Measurements from ENCODE around the gene PARVA. TPM values are rescaled to one million over a fixed set of nuclear protein-coding genes. Genes with fewer than 3 reads are reported as not detected.

The PARVA gene
- total and polyA plus RNA-seq, 7 donors: 15.7 to 195 (median 110) TPM

DNA sequence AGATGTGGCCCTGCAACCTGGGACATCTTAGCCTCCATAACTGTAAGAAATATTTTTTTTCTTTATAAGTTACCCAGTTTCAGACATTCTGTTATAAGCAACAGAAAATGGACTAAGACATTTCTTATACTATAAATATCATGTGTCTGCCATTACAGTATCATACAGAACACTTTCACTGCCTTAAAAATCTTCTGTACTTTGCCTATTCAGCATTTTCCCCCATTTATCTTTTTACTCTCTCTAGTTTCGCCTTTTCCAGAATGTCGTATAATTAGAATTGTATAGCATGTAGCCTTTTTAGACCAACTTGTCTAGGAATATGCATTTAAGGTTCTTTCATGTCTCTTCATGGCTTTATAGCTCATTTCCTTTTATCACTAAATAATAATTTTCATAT lies 88.0 kb downstream of the PARVA start:
- TF ChIP-seq, protein P1, sequence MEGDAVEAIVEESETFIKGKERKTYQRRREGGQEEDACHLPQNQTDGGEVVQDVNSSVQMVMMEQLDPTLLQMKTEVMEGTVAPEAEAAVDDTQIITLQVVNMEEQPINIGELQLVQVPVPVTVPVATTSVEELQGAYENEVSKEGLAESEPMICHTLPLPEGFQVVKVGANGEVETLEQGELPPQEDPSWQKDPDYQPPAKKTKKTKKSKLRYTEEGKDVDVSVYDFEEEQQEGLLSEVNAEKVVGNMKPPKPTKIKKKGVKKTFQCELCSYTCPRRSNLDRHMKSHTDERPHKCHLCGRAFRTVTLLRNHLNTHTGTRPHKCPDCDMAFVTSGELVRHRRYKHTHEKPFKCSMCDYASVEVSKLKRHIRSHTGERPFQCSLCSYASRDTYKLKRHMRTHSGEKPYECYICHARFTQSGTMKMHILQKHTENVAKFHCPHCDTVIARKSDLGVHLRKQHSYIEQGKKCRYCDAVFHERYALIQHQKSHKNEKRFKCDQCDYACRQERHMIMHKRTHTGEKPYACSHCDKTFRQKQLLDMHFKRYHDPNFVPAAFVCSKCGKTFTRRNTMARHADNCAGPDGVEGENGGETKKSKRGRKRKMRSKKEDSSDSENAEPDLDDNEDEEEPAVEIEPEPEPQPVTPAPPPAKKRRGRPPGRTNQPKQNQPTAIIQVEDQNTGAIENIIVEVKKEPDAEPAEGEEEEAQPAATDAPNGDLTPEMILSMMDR (IDR thresholded peaks at IDR 0.05): no peak
- TF ChIP-seq POLR2AphosphoS5 (IDR thresholded peaks at IDR 0.05) (no peak), EP300 (IDR thresholded peaks at IDR 0.05) (no peak), POLR2A (IDR thresholded peaks at IDR 0.05) (no peak)
- Histone ChIP-seq H3K4me1 (peaks cover 0 to 68% (median 46%) of the 10 kb centered on the region in 4 donors), H3K4me3 (no peak overlapping the region), H3K36me3 (peaks cover 0 to 7% (median 0%) of the 10 kb centered on the region in 4 donors), H3K27me3 (no peaks in the 10 kb centered on the region), H3K9me3 (no peaks in the 10 kb centered on the region), H3K27ac (peak overlapping the region in 3 of 4 donors; percentile 3 to 81 (median 8))
- 95 to 98% methylated on average over 2 of the region's 2 CpGs for WGBS, 2 donors
- intact Hi-C loops (cut with DNase I): no loop called here
- no peak for DNase-seq

DNA sequence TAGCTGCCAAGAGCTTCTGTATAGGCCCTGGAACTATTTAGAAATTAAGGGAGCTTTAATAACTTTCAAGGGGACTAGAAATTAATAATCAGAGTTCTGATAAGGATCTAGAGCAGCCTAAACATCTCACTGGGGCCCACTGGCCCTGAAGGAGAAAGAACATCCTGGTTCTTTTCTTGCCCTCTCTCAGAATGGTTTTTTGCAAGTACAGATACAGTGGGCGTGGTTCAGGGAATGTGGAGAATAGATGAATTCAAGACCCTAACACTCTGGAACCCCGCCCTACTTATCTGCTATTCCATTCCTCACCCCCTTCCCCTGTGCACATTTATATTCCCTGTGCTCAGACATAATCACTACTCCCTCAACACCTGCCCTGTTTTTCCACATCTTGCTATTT lies 90.2 kb downstream of the PARVA start:
- DNase-seq: no peak
- Histone ChIP-seq H3K4me3 (no peak overlapping the region), H3K36me3 (peaks cover 0 to 7% (median 0%) of the 10 kb centered on the region in 4 donors), H3K9me3 (no peaks in the 10 kb centered on the region), H3K4me1 (peaks cover 0 to 62% (median 51%) of the 10 kb centered on the region in 4 donors), H3K27me3 (no peaks in the 10 kb centered on the region), H3K27ac (peak overlapping the region; percentile 71 to 81 (median 76))
- 90 to 96% methylated on average over 2 of the region's 2 CpGs for WGBS, 2 donors
- intact Hi-C loops (cut with DNase I): no loop called here
- no peak for TF ChIP-seq EP300 (IDR thresholded peaks at IDR 0.05)
- TF ChIP-seq POLR2AphosphoS5 (IDR thresholded peaks at IDR 0.05): no peak
- TF ChIP-seq, protein P1 (IDR thresholded peaks at IDR 0.05): no peak
- TF ChIP-seq POLR2A (IDR thresholded peaks at IDR 0.05): no peak

DNA sequence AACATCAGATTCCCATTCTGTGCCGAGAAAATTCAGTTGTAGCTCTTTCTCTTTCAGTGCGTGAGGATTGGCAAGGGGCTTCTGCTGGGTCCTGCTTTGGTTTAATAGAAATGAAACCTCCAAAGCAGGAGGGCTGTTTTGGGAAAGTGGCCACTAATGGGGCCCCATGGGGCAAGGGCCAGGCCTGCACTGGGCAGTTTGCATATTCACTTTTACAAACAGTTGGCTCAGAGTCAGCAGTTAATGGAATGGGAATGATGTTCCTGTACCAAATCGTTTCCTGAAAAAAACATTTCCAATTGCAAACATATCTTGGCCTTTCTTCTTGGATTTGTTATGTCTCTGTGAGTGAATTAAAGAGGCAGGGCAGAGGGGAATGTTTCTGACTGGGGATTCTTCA lies 92.1 kb downstream of the PARVA start:
- intact Hi-C loops (cut with DNase I): no loop called here
- Histone ChIP-seq H3K27me3 (no peaks in the 10 kb centered on the region), H3K36me3 (peaks cover 0 to 16% (median 8%) of the 10 kb centered on the region in 4 donors), H3K9me3 (no peaks in the 10 kb centered on the region), H3K4me1 (peaks cover 0 to 72% (median 65%) of the 10 kb centered on the region in 4 donors), H3K27ac (peak overlapping the region; percentile 71 to 81 (median 76)), H3K4me3 (peak overlapping the region in 3 of 4 donors; percentile 4 to 16 (median 12))
- peak in 1 of 4 donors; percentile 9 for TF ChIP-seq POLR2AphosphoS5 (IDR thresholded peaks at IDR 0.05)
- TF ChIP-seq, protein P1 (IDR thresholded peaks at IDR 0.05): no peak
- TF ChIP-seq POLR2A (IDR thresholded peaks at IDR 0.05): no peak
- TF ChIP-seq EP300 (IDR thresholded peaks at IDR 0.05): no peak
- 60 to 67% methylated on average over 3 of the region's 3 CpGs for WGBS, 2 donors
- no peak for DNase-seq

DNA sequence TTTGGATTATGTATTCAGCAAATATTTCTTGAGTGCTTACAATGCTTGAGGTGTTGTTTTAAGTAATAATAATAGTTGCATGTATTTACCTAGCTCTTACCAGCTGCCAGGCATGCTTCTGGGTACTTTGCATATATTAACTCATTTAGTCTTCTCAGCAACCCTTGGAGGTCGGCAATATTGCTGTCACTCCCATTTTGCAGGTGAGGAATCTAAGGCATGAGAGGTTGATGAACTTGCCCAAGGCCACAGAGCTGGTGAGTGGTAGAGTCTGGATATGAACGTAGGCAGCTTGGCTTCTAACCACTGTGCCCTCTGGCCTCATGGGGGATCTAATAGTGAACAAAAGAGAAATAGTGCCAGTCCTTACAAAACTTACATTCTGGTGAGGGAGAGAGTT lies 92.9 kb downstream of the PARVA start:
- no peak overlapping the region for H3K4me3 ChIP-seq
- no peak for TF ChIP-seq EP300 (IDR thresholded peaks at IDR 0.05)
- TF ChIP-seq POLR2A (IDR thresholded peaks at IDR 0.05): no peak
- no peak for TF ChIP-seq POLR2AphosphoS5 (IDR thresholded peaks at IDR 0.05)
- intact Hi-C loops (cut with DNase I): no loop called here
- peak overlapping the region; percentile 71 to 81 (median 76) for H3K27ac ChIP-seq
- 83 to 86% methylated on average over 2 of the region's 2 CpGs for WGBS, 2 donors
- no peaks in the 10 kb centered on the region for H3K27me3 ChIP-seq
- DNase-seq: no peak
- peaks cover 0 to 70% (median 65%) of the 10 kb centered on the region in 4 donors for H3K4me1 ChIP-seq
- H3K36me3 ChIP-seq: peaks cover 0 to 17% (median 14%) of the 10 kb centered on the region in 4 donors
- H3K9me3 ChIP-seq: no peaks in the 10 kb centered on the region

DNA sequence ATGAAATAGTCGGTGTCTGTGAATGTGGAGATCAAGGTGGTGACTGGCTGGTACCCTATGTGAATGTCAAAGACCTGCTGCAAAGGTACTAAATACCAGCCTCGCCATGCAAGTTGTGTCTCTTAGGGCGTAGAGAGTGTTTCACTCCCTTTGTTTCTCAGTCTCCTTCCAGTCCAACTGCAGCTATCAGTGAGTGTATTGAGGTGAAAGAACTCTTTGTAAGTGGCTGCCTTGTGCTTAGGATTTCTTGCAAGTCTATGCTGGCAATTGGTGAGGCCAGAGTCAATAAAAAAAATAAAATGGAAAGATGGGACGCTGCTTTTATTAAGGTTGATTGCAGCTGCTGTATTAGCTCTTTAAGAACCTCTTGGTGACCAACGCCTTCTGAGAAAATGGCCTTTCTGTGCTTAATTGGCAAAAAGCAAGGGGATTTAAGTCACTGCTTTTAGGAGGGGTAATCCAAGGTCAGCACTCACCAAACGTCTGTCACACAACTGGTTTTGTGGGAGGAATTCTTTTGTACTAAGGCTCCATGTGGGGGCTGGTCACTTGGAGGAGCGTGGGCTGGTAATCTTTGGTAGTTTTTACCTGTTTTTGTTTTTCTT lies 95.1 kb downstream of the PARVA start:
- DNase-seq: no peak
- peaks cover 11 to 40% (median 34%) of the 10 kb centered on the region in 4 donors for H3K36me3 ChIP-seq
- H3K9me3 ChIP-seq: no peaks in the 10 kb centered on the region
- intact Hi-C loops (cut with DNase I): no loop called here
- no peaks in the 10 kb centered on the region for H3K27me3 ChIP-seq
- peak overlapping the region; percentile 48 to 81 (median 67) for H3K27ac ChIP-seq
- peaks cover 0 to 66% (median 57%) of the 10 kb centered on the region in 4 donors for H3K4me1 ChIP-seq
- no peak overlapping the region for H3K4me3 ChIP-seq
- TF ChIP-seq EP300 (IDR thresholded peaks at IDR 0.05): no peak
- TF ChIP-seq, protein P1 (IDR thresholded peaks at IDR 0.05): no peak
- TF ChIP-seq POLR2AphosphoS5 (IDR thresholded peaks at IDR 0.05): no peak
- no peak for TF ChIP-seq POLR2A (IDR thresholded peaks at IDR 0.05)
- WGBS, 2 donors: 80% methylated on average over 7 of the region's 7 CpGs

All from sigmoid colon (tissue), 7 donors.